22Rv1 (cell line): Measurements from ENCODE around the gene RNF111.

ENCODE experiments used
- H3K27ac ChIP-seq: fragments of 450-650 bp; 2 replicates; pipeline ENCODE4 v1.5.1; 2017
- ZFX ChIP-seq: fragments of 450-650 bp; IDR thresholded peaks from 2 replicates; pipeline ENCODE4 v1.6.1; 2017; ENCODE audit warnings: antibody characterized with exemption, borderline replicate concordance
- TF ChIP-seq, protein P1 (sequence below): fragments of 450-650 bp; IDR thresholded peaks from 2 replicates; pipeline ENCODE4 v1.5.1; 2017; ENCODE audit warnings: mild to moderate bottlenecking

RNF111 gene

GRCh38 chr15:59018833-59019232 is 31.4 kb downstream of the RNF111 start:
- H3K27ac ChIP-seq = no peak overlapping the region
- TF ChIP-seq, protein P1, sequence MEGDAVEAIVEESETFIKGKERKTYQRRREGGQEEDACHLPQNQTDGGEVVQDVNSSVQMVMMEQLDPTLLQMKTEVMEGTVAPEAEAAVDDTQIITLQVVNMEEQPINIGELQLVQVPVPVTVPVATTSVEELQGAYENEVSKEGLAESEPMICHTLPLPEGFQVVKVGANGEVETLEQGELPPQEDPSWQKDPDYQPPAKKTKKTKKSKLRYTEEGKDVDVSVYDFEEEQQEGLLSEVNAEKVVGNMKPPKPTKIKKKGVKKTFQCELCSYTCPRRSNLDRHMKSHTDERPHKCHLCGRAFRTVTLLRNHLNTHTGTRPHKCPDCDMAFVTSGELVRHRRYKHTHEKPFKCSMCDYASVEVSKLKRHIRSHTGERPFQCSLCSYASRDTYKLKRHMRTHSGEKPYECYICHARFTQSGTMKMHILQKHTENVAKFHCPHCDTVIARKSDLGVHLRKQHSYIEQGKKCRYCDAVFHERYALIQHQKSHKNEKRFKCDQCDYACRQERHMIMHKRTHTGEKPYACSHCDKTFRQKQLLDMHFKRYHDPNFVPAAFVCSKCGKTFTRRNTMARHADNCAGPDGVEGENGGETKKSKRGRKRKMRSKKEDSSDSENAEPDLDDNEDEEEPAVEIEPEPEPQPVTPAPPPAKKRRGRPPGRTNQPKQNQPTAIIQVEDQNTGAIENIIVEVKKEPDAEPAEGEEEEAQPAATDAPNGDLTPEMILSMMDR = no peak
- no peak for TF ChIP-seq ZFX

DNA sequence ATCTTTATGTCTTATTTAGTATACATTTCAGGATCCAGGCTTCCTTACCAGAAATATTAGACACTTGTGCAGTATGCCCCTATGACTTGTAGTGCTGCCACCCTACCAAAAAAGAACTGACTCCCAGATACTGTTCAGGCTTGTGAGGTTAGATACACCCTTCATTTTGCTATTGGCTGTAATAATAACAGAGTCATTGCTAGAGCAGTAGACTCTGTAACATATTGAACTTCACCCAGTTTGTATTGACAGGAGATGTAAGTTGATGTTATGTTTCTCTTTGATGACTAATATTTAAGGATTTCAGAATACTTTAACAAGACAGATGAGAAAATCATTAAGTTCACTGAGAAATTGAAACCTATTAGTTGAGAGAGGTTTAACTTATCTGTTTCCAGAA is 32.9 kb downstream of the RNF111 start:
- TF ChIP-seq, protein P1 = no peak
- TF ChIP-seq ZFX = no peak
- H3K27ac ChIP-seq = no peak overlapping the region

- no peak overlapping the region for H3K27ac ChIP-seq
- TF ChIP-seq, protein P1 = no peak
- TF ChIP-seq ZFX = no peak
These were observed 34.7 kb downstream of the RNF111 start for GRCh38 chr15:59022188-59022587.

- H3K27ac ChIP-seq = no peak overlapping the region
- TF ChIP-seq, protein P1 = no peak
- TF ChIP-seq ZFX = no peak
These were observed 38.7 kb downstream of the RNF111 start for GRCh38 chr15:59026207-59026606.

DNA sequence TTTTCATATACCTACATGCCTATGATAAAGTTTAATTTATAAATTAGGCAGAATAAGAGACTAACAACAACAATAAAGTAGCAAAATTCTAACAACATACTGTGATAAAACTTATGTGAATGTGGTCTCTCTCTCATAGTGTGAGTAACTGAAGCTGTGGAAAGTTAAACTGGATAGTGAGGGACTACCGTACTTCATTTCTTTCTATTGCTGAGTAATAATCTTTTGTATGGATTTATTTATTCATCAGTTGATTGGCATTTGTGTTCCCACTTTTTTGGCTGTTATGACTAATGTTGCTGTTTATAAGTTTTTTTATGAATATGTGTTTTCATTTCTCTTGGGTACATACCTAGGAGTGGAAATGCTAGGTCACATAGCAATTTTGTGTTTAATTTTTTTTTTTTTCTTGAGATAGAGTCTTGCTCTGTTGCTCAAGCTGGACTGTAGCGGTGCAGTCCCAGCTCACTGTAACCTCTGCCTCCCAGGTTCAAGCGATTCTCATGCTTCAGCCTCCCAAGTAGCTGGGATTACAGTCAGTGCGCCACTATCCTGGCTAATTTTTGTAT is 41.0 kb downstream of the RNF111 start:
- no peak overlapping the region for H3K27ac ChIP-seq
- TF ChIP-seq ZFX = no peak
- TF ChIP-seq, protein P1 = no peak

- no peak overlapping the region for H3K27ac ChIP-seq
- TF ChIP-seq, protein P1 = no peak
- TF ChIP-seq ZFX = no peak
These were observed 42.1 kb downstream of the RNF111 start for GRCh38 chr15:59029554-59029953.

DNA sequence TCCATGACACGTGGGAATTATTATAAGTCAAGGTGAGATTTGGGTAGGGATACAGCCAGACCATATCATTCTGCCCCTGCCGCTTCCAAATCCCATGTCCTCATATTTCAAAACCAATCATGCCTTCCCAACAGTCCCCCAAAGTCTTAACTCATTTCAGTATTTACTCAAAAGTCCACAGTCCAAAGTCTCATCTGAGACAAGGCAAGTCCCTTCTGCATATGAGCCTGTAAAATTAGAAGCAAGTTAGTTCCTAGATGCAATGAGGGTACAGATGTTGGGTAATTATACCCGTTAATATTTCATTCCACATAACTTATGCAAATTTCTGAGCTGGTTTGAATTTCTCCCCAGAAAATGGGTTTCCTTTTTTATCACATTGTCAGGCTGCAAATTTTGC is 47.7 kb downstream of the RNF111 start:
- TF ChIP-seq, protein P1 = no peak
- no peak for TF ChIP-seq ZFX
- H3K27ac ChIP-seq = no peak overlapping the region
